ENCODE measurements around the gene C11orf54. TPM values are rescaled to one million over a fixed set of nuclear protein-coding genes. Genes with fewer than 3 reads are reported as not detected.

C11orf54 gene
- total and polyA plus RNA-seq, 10 of the 15 experiments (the other 5 are each of a cell fraction or from before 2014, with no cell fraction given): 15.1 to 32.3 (median 26.8) TPM

GRCh38 chr11:93715797-93716396, 25.6 kb upstream of the C11orf54 start:
- H3K36me3 ChIP-seq (ENCODE audit: control insufficient read depth in 2 of 2, insufficient read depth in 2 of 2, low read length in 1 of 2): peaks cover 13 to 28% of the 10 kb centered on the region in 2 experiments
- BruUV-seq (replicated peaks): no TSS peak
- H3K9me3 ChIP-seq (replicated peaks; ENCODE audit: control insufficient read depth, insufficient read depth, low read length): peaks cover under 1% of the 10 kb centered on the region; the same call in 2 of the 3 replicates
- no peak overlapping the region for H3K27ac ChIP-seq (ENCODE audit: control insufficient read depth, insufficient read depth)
- no peaks in the 10 kb centered on the region for H3K27me3 ChIP-seq (replicated peaks in 1 of 2; ENCODE audit: control insufficient read depth in 2 of 2, insufficient read depth in 2 of 2, low read length in 1 of 2)
- 99% methylated on average over 4 of the region's 4 CpGs for WGBS (ENCODE audit: insufficient coverage, insufficient replicate concordance, low lambda C conversion rate, missing lambda C conversion rate)
- DNase-seq (ENCODE audit: low read depth, low spot score): no peak
- peaks cover 5% of the 10 kb centered on the region for H3K79me2 ChIP-seq (ENCODE audit: control insufficient read depth, insufficient read depth, low read length)
- no peak for FAIRE-seq
- no peaks in the 10 kb centered on the region for H4K20me1 ChIP-seq (ENCODE audit: control insufficient read depth, insufficient read depth)
- in situ Hi-C loops (cut with MboI): no loop called here
- TF ChIP-seq ZNF384 (IDR thresholded peaks at IDR 0.05; ENCODE audit: borderline replicate concordance, low read depth, low read length): no peak
- TF ChIP-seq ZNF622 (IDR thresholded peaks at IDR 0.05): no peak
- TF ChIP-seq STAT3 (IDR thresholded peaks at IDR 0.05; ENCODE audit: low read depth, low read length): no peak
- TF ChIP-seq BCLAF1 (IDR thresholded peaks at IDR 0.05): no peak
- TF ChIP-seq HDGF (IDR thresholded peaks at IDR 0.05): no peak
- no peak for TF ChIP-seq IRF3 (IDR thresholded peaks at IDR 0.05)
- no peak for TF ChIP-seq ZBTB33 (IDR thresholded peaks at IDR 0.05)
- TF ChIP-seq GATAD2B (conservative IDR thresholded peaks at IDR 0.05; ENCODE audit: low read depth): no peak
- TF ChIP-seq CHD4 (IDR thresholded peaks at IDR 0.05): no peak
- no peak for TF ChIP-seq NFXL1 (IDR thresholded peaks at IDR 0.05; ENCODE audit: borderline replicate concordance)
- SMC1A ChIA-PET (ENCODE audit: uncharacterized antibody, unreplicated experiment): no interaction called here
- H3K4me3 ChIP-seq: no peak overlapping the region
- peaks cover 12% of the 10 kb centered on the region for H3K4me1 ChIP-seq (ENCODE audit: control insufficient read depth, insufficient read depth, low read length)
- ATAC-seq: no peak
- H3K9ac ChIP-seq (ENCODE audit: control insufficient read depth, insufficient read depth, low read length): no peak overlapping the region
- POLR2A ChIA-PET: interaction anchor here (0.6 kb wide), 1 partner anchor 50 kb away, joined by 3 read pairs; no protein-coding TSS in a partner anchor
- no peak overlapping the region for H3K4me2 ChIP-seq (ENCODE audit: control insufficient read depth, insufficient read depth)
- no peak overlapping the region for H2AFZ ChIP-seq (ENCODE audit: control insufficient read depth, low read depth, low read length)
- CTCF ChIA-PET: interaction anchor here (1.0 to 1.4 kb wide), 2 partner anchors 26 to 68 kb away, joined by 3 to 4 read pairs; partner anchors contain the start of genes C11orf54, MED17 and TAF1D
- intact Hi-C loops (cut with micrococcal nuclease; ENCODE audit: unreplicated experiment): no loop called here
- RAD21 ChIA-PET (ENCODE audit: unreplicated experiment): no interaction called here
